OCI-LY7 (cell line): ENCODE results near the gene DOCK4.

Experiments used
- CTCF ChIP-seq: fragments of 200-600 bp; sonication (generic); conservative IDR thresholded peaks from 2 replicates; pipeline ENCODE4 v1.5.1; 2014; ENCODE audit warnings: mild to moderate bottlenecking, antibody characterized with exemption, low read length, moderate library complexity, mixed read lengths
- EZH2phosphoT487 ChIP-seq: fragments of 200-600 bp; sonication (generic); IDR thresholded peaks from 2 replicates; pipeline ENCODE4 v1.6.1; 2018; ENCODE audit warnings: low read depth, borderline replicate concordance, mild to moderate bottlenecking, mixed run types, antibody characterized with exemption, low read length, moderate library complexity, mixed read lengths

- no peak for TF ChIP-seq CTCF
- no peak for TF ChIP-seq EZH2phosphoT487
Measured at GRCh38 chr7:111806232-111806631, 400.0 kb downstream of the DOCK4 start.
